IMR-90 (cell line): ENCODE measurements around the gene RTF1. TPM values are rescaled to one million over a fixed set of nuclear protein-coding genes. Genes with fewer than 3 reads are reported as not detected.
A peak's percentile ranks its signal among the peaks of the same experiment; 100 is the strongest.

Source experiments
- ATAC-seq: fragments of 200-7000 bp; cut with Tn5 transposase; 2 replicates; pipeline ENCODE4 v1.9.1; 2020; ENCODE audit warnings: low read depth, mild to moderate bottlenecking, moderate library complexity
- BruUV-seq: library from RNA; stranded (reverse); fragments of 400-500 nt; replicated peaks from 2 replicates; lab custom pipeline; 2021; lab: Mats Ljungman, UMichigan
- CTCF ChIA-PET: fragments of 300-600 bp; formaldehyde crosslinking; extraction: SDS; loops from one replicate; lab custom pipeline; 2021; ENCODE audit warnings: antibody characterized with exemption; lab: Yijun Ruan, JAX
- POLR2A ChIA-PET: fragments of 300-600 bp; sonication (Branson Sonifier 250); formaldehyde crosslinking; loops from one replicate; lab custom pipeline; 2022; ENCODE audit warnings: antibody characterized with exemption; ENCODE audit not compliant: unreplicated experiment; lab: Charles Lee
- DNase-seq: peaks from one replicate; pipeline ENCODE4 v3.0.0; 2013
- H2AFZ ChIP-seq: replicated peaks from 2 replicates; pipeline ENCODE3; 2013; ENCODE audit warnings: low read length, mild to moderate bottlenecking; ENCODE audit not compliant: poor library complexity
- H2AK5ac ChIP-seq: 2 replicates; pipeline ENCODE4 v1.6.1; 2013; ENCODE audit warnings: low read depth, low read length, inconsistent platforms
- H2AK9ac ChIP-seq: replicated peaks from 2 replicates; pipeline ENCODE3; 2013; ENCODE audit warnings: mild to moderate bottlenecking, low read depth, low read length, moderate library complexity; ENCODE audit not compliant: poor library complexity
- H2BK120ac ChIP-seq: 2 replicates; pipeline ENCODE4 v1.6.1; 2013; ENCODE audit warnings: low read depth, low read length, inconsistent platforms
- H2BK15ac ChIP-seq: 3 replicates; pipeline ENCODE4 v1.6.1; 2013; ENCODE audit warnings: low read depth, low read length, inconsistent platforms
- H2BK20ac ChIP-seq: 2 replicates; pipeline ENCODE4 v1.6.1; 2013; ENCODE audit warnings: low read depth, mild to moderate bottlenecking, inconsistent platforms, low read length, moderate library complexity
- H2BK5ac ChIP-seq: 2 replicates; pipeline ENCODE4 v1.6.1; 2013; ENCODE audit warnings: mild to moderate bottlenecking, low read depth, low read length, inconsistent platforms; ENCODE audit not compliant: poor library complexity, severe bottlenecking
- H3K14ac ChIP-seq: replicated peaks from 2 replicates; pipeline ENCODE4 v1.6.1; 2013; ENCODE audit warnings: low read depth, low read length, inconsistent platforms
- H3K18ac ChIP-seq: 2 replicates; pipeline ENCODE4 v1.6.1; 2013; ENCODE audit warnings: low read depth, low read length, control low read depth
- H3K23ac ChIP-seq: 2 replicates; pipeline ENCODE4 v1.6.1; 2013; ENCODE audit warnings: low read depth, low read length, inconsistent platforms
- H3K27ac ChIP-seq: 2 replicates; pipeline ENCODE4 v1.5.1; 2013; ENCODE audit warnings: mild to moderate bottlenecking, control low read depth, low read length; ENCODE audit not compliant: insufficient read depth
- H3K27me3 ChIP-seq: 2 replicates; pipeline ENCODE4 v1.6.1; 2013; ENCODE audit warnings: low read length; ENCODE audit not compliant: control insufficient read depth, insufficient read depth
- H3K36me3 ChIP-seq: 2 replicates; pipeline ENCODE4 v1.6.1; 2013; ENCODE audit warnings: low read length, mixed read lengths; ENCODE audit not compliant: control insufficient read depth, insufficient read depth
- H3K4ac ChIP-seq: 2 replicates; pipeline ENCODE4 v1.6.1; 2013; ENCODE audit warnings: low read depth, low read length, inconsistent platforms
- H3K4me1 ChIP-seq: 2 replicates; pipeline ENCODE4 v1.6.1; 2013; ENCODE audit warnings: low read length, mixed read lengths; ENCODE audit not compliant: control insufficient read depth, insufficient read depth
- H3K4me2 ChIP-seq: 2 replicates; pipeline ENCODE4 v1.6.1; 2013; ENCODE audit warnings: low read depth, mild to moderate bottlenecking, control low read depth, low read length, moderate library complexity
- H3K4me3 ChIP-seq: 2 replicates; pipeline ENCODE4 v1.5.1; 2013; ENCODE audit warnings: low read depth, mild to moderate bottlenecking, control low read depth, low read length, moderate library complexity; ENCODE audit not compliant: insufficient read depth
- H3K56ac ChIP-seq: 2 replicates; pipeline ENCODE4 v1.6.1; 2013; ENCODE audit warnings: low read length, inconsistent platforms; ENCODE audit not compliant: insufficient read depth; ENCODE audit errors: extremely low read depth
- H3K79me1 ChIP-seq, 2 experiments: 2 replicates each; pipeline ENCODE4 v1.6.1; 2013; ENCODE audit warnings: low read length in 2 of 2, inconsistent platforms in 1 of 2, low read depth in 1 of 2
- H3K9ac ChIP-seq: 2 replicates; pipeline ENCODE4 v1.6.1; 2013; ENCODE audit warnings: low read depth, low read length, control low read depth
- H3K9me1 ChIP-seq: 2 replicates; pipeline ENCODE4 v1.6.1; 2013; ENCODE audit warnings: low read length, inconsistent platforms; ENCODE audit not compliant: insufficient read depth
- H3K9me3 ChIP-seq: 2 replicates; pipeline ENCODE4 v1.6.1; 2013; ENCODE audit warnings: low read length; ENCODE audit not compliant: control insufficient read depth, insufficient read depth
- H4K20me1 ChIP-seq: 2 replicates; pipeline ENCODE4 v1.6.1; 2013; ENCODE audit warnings: low read length, inconsistent platforms; ENCODE audit not compliant: insufficient read depth
- H4K5ac ChIP-seq: 2 replicates; pipeline ENCODE4 v1.6.1; 2013; ENCODE audit warnings: mild to moderate bottlenecking, low read depth, low read length, control low read depth
- H4K8ac ChIP-seq, 2 experiments: 2 replicates each; pipeline ENCODE4 v1.6.1; 2013; ENCODE audit warnings: low read depth in 2 of 2, low read length in 2 of 2, control low read depth in 1 of 2, inconsistent platforms in 1 of 2
- H4K91ac ChIP-seq: 2 replicates; pipeline ENCODE4 v1.6.1; 2013; ENCODE audit warnings: low read depth, low read length, inconsistent platforms; ENCODE audit not compliant: insufficient read depth
- CEBPB ChIP-seq: IDR thresholded peaks from 2 replicates; pipeline ENCODE4 v1.6.1; 2012; ENCODE audit warnings: low read depth, low read length, improper control_type of control experiment
- CHD1 ChIP-seq: IDR thresholded peaks from 2 replicates; pipeline ENCODE4 v1.6.1; 2012; ENCODE audit warnings: low read depth, low read length, improper control_type of control experiment
- FOS ChIP-seq: fragments of 150-350 bp; IDR thresholded peaks from 2 replicates; pipeline ENCODE4 v1.6.1; 2016; ENCODE audit warnings: low read depth, low read length
- MAFK ChIP-seq: IDR thresholded peaks from 2 replicates; pipeline ENCODE4 v1.6.1; 2012; ENCODE audit warnings: low read depth, low read length, improper control_type of control experiment
- MAZ ChIP-seq: IDR thresholded peaks from 2 replicates; pipeline ENCODE4 v1.6.1; 2012; ENCODE audit warnings: low read depth, mild to moderate bottlenecking, low read length, improper control_type of control experiment, moderate library complexity, borderline replicate concordance
- MXI1 ChIP-seq: IDR thresholded peaks from 2 replicates; pipeline ENCODE4 v1.6.1; 2012; ENCODE audit warnings: low read depth, mild to moderate bottlenecking, low read length, moderate library complexity, borderline replicate concordance
- NFE2L2 ChIP-seq: fragments of 150-350 bp; IDR thresholded peaks from 2 replicates; pipeline ENCODE4 v1.6.1; 2016; ENCODE audit warnings: low read depth, mild to moderate bottlenecking, low read length
- POLR2A ChIP-seq: IDR thresholded peaks from 2 replicates; pipeline ENCODE4 v1.6.1; 2012; ENCODE audit warnings: mild to moderate bottlenecking, low read depth, low read length
- RAD21 ChIP-seq: IDR thresholded peaks from 2 replicates; pipeline ENCODE4 v1.6.1; 2012; ENCODE audit warnings: low read length, improper control_type of control experiment
- RCOR1 ChIP-seq: IDR thresholded peaks from 2 replicates; pipeline ENCODE4 v1.6.1; 2012; ENCODE audit warnings: mild to moderate bottlenecking, low read length, improper control_type of control experiment; ENCODE audit not compliant: insufficient replicate concordance
- RFX5 ChIP-seq: IDR thresholded peaks from 2 replicates; pipeline ENCODE4 v1.8.0; 2012; ENCODE audit warnings: low read depth, mild to moderate bottlenecking, low read length, moderate library complexity
- SMC3 ChIP-seq: fragments of 150-350 bp; IDR thresholded peaks from 2 replicates; pipeline ENCODE4 v1.6.1; 2016; ENCODE audit warnings: low read depth, mild to moderate bottlenecking, antibody characterized with exemption, low read length, moderate library complexity
- WGBS, 2 experiments: methylation state at CpG; one replicate each; pipeline versions ENCODE4 v1.1.5 to v1.1.7; 2013; ENCODE audit warnings: missing lambda C conversion rate in 2 of 2; ENCODE audit not compliant: insufficient read length in 1 of 2; ENCODE audit errors: extremely low coverage in 2 of 2; 5-methylcytosine and 5-hydroxymethylcytosine counted together
- dilution Hi-C: fragments of 300-500 bp; cut with HindIII; formaldehyde crosslinking; loops from one replicate; pipeline ENCODE4 v1.14.3; 2018; ENCODE audit warnings: low sequenced_read_pairs; ENCODE audit not compliant: unreplicated experiment
- in situ Hi-C: fragments of 300-500 bp; cut with MboI; formaldehyde crosslinking; loops from 3 replicates; pipeline ENCODE4 v1.14.3; 2019; ENCODE audit warnings: low sequenced_read_pairs, inconsistent platforms, mixed read lengths
- intact Hi-C: fragments of 100-400 bp; cut with micrococcal nuclease; formaldehyde crosslinking; loops from 2 replicates; pipeline ENCODE4 v1.10.0; 2022
- polyA plus RNA-seq, 3 experiments: library from polyadenylated mRNA; depleted of rRNA; stranded (reverse); fragments of >200 nt; gene quantifications; 2 replicates each; pipeline ENCODE4 v1.2.3, GENCODE V29; 2012; ENCODE audit warnings: low replicate concordance in 1 of 3
- total RNA-seq: library from RNA; depleted of rRNA; stranded (reverse); fragments of >200 nt; gene quantifications from 2 replicates; pipeline ENCODE4 v1.2.3, GENCODE V29; 2012
- TF ChIP-seq, protein P1 (sequence below): fragments of 150-350 bp; IDR thresholded peaks from 2 replicates; pipeline ENCODE4 v1.6.1; 2016; ENCODE audit warnings: low read depth, mild to moderate bottlenecking, low read length, moderate library complexity, borderline replicate concordance
- TF ChIP-seq, protein P2 (sequence below): fragments of 150-350 bp; IDR thresholded peaks from 2 replicates; pipeline ENCODE4 v1.6.1; 2017; ENCODE audit warnings: mild to moderate bottlenecking, antibody characterized with exemption, low read length, low read depth
- TF ChIP-seq, protein P3 (sequence below): conservative IDR thresholded peaks from 2 replicates; pipeline ENCODE4 v1.5.1; 2012; ENCODE audit warnings: mild to moderate bottlenecking, low read depth, low read length, improper control_type of control experiment

The RTF1 gene
- total and polyA plus RNA-seq, 2 of the 4 experiments (the other 2 are of a cell fraction): 15.1 to 24.3 TPM

DNA sequence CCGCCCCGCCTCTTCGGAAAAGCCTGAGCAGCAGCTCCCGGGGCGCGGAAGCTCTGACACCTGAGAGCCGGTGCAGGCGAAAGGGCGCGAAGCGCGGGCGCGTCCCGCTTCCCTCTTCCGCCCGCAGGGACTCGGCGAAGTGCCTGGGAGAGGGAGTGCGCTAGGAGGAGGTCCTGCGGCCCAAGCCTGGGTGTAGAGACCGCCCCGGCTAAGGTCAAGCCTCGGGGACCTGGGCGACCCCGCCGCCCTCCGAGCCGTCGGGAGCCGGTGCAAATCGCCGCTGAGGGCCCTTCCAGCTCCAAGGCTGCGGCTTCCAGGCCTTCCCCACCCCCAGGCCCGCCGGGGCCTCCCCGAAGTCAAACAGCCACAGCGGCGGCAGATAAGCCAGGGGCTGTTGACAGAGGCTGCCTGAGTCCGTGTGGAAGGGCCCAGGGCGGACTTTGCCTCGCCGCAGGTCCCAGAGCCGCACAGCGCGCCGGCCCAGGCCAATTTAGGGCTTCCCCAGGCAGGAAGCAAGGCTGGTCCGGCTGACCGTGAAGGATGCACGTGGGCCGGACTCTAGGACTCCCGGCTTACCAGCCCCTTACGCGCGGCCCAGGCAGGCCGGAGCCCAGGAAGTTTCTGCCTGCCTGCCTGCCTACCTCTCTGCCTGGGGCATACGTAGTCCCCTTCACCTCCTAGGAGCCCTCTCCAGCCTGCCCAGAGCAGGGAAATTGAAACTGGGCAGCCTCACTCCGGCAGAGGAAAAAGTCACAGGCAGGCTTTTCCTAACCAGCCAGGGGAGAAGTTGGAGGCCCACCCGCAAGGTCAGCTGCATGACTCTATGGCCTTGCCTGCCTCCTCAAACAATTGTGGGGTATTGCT, 79.1 kb downstream of the RTF1 start:
- no peaks in the 10 kb centered on the region for H4K20me1 ChIP-seq
- no peak overlapping the region for H2AK5ac ChIP-seq
- CTCF ChIA-PET: interaction anchor here (0.7 kb wide), 1 partner anchor 30 kb away, joined by 4 read pairs; no protein-coding TSS in a partner anchor
- no peak overlapping the region for H3K56ac ChIP-seq
- H2BK5ac ChIP-seq: no peak overlapping the region
- H3K9ac ChIP-seq: no peak overlapping the region
- no peak overlapping the region for H2BK15ac ChIP-seq
- H4K8ac ChIP-seq: no peak overlapping the region
- H3K36me3 ChIP-seq: no peaks in the 10 kb centered on the region
- peak overlapping the region; percentile 52 for H2AFZ ChIP-seq
- H3K18ac ChIP-seq: no peak overlapping the region
- 60% methylated on average over 39 of the region's 59 CpGs; no CpG with 5 or more reads in 1 of the 2 experiments for WGBS, 2 experiments
- BruUV-seq: no TSS peak
- H3K27me3 ChIP-seq: peaks cover 9% of the 10 kb centered on the region
- no peak overlapping the region for H4K91ac ChIP-seq
- no peak overlapping the region for H3K4me3 ChIP-seq
- dilution Hi-C loops (no loop called here), in situ Hi-C loops (no loop called here), intact Hi-C loops (no loop called here)
- no peak overlapping the region for H2BK20ac ChIP-seq
- peaks cover 21% of the 10 kb centered on the region for H3K9me1 ChIP-seq
- H3K4me2 ChIP-seq: no peak overlapping the region
- H2BK120ac ChIP-seq: no peak overlapping the region
- no peaks in the 10 kb centered on the region for H3K9me3 ChIP-seq
- ATAC-seq (no peak), DNase-seq (no peak)
- H3K14ac ChIP-seq: no peak overlapping the region
- H3K4ac ChIP-seq: no peak overlapping the region
- H3K4me1 ChIP-seq: peaks cover 15% of the 10 kb centered on the region
- peaks cover 0 to 9% of the 10 kb centered on the region in 2 experiments; a peak in 2 of 4 replicates for H3K79me1 ChIP-seq
- no peak overlapping the region for H3K23ac ChIP-seq
- H2AK9ac ChIP-seq: peak overlapping the region; percentile 47
- POLR2A ChIA-PET: no interaction called here
- no peak overlapping the region for H4K5ac ChIP-seq
- no peak overlapping the region for H3K27ac ChIP-seq
- TF ChIP-seq RCOR1 (no peak), NFE2L2 (no peak), MXI1 (no peak), MAFK (no peak), POLR2A (no peak), SMC3 (no peak), CHD1 (no peak), MAZ (no peak), CEBPB (no peak), RFX5 (no peak), FOS (no peak), RAD21 (no peak)
- TF ChIP-seq, protein P1, sequence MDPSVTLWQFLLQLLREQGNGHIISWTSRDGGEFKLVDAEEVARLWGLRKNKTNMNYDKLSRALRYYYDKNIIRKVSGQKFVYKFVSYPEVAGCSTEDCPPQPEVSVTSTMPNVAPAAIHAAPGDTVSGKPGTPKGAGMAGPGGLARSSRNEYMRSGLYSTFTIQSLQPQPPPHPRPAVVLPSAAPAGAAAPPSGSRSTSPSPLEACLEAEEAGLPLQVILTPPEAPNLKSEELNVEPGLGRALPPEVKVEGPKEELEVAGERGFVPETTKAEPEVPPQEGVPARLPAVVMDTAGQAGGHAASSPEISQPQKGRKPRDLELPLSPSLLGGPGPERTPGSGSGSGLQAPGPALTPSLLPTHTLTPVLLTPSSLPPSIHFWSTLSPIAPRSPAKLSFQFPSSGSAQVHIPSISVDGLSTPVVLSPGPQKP: no peak
- TF ChIP-seq, protein P2, sequence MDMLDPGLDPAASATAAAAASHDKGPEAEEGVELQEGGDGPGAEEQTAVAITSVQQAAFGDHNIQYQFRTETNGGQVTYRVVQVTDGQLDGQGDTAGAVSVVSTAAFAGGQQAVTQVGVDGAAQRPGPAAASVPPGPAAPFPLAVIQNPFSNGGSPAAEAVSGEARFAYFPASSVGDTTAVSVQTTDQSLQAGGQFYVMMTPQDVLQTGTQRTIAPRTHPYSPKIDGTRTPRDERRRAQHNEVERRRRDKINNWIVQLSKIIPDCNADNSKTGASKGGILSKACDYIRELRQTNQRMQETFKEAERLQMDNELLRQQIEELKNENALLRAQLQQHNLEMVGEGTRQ: no peak
- TF ChIP-seq, protein P3, sequence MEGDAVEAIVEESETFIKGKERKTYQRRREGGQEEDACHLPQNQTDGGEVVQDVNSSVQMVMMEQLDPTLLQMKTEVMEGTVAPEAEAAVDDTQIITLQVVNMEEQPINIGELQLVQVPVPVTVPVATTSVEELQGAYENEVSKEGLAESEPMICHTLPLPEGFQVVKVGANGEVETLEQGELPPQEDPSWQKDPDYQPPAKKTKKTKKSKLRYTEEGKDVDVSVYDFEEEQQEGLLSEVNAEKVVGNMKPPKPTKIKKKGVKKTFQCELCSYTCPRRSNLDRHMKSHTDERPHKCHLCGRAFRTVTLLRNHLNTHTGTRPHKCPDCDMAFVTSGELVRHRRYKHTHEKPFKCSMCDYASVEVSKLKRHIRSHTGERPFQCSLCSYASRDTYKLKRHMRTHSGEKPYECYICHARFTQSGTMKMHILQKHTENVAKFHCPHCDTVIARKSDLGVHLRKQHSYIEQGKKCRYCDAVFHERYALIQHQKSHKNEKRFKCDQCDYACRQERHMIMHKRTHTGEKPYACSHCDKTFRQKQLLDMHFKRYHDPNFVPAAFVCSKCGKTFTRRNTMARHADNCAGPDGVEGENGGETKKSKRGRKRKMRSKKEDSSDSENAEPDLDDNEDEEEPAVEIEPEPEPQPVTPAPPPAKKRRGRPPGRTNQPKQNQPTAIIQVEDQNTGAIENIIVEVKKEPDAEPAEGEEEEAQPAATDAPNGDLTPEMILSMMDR: no peak
